ENCODE measurements around the gene TCN2. TPM values are rescaled to one million over a fixed set of nuclear protein-coding genes. Genes with fewer than 3 reads are reported as not detected.

TCN2 gene
- total and polyA plus RNA-seq, 7 donors = 8.4 to 45.7 (median 24.9) TPM

- 61 to 63% methylated on average over 5 of the region's 5 CpGs for WGBS, 2 donors
- Histone ChIP-seq H3K9me3 (no peaks in the 10 kb centered on the region), H3K4me3 (no peak overlapping the region), H3K27ac (peak overlapping the region in 1 of 4 donors; percentile 1), H3K27me3 (no peaks in the 10 kb centered on the region), H3K36me3 (peaks cover 0 to 9% (median 0%) of the 10 kb centered on the region in 4 donors), H3K4me1 (peaks cover 0 to 5% (median 0%) of the 10 kb centered on the region in 4 donors)
- intact Hi-C loops (cut with DNase I) = no loop called here
- TF ChIP-seq POLR2AphosphoS5 (IDR thresholded peaks at IDR 0.05) = no peak
- TF ChIP-seq POLR2A (IDR thresholded peaks at IDR 0.05) = no peak
- TF ChIP-seq EP300 (IDR thresholded peaks at IDR 0.05) = no peak
- no peak for TF ChIP-seq CTCF (IDR thresholded peaks at IDR 0.05)
- no peak for DNase-seq
Observed at GRCh38 chr22:30650508-30651116, 43.6 kb downstream of the TCN2 start.

GRCh38 chr22:30652852-30653251 lies 45.9 kb downstream of the TCN2 start:
- H3K36me3 ChIP-seq = peaks cover 0 to 4% (median 0%) of the 10 kb centered on the region in 4 donors

GRCh38 chr22:30654361-30654760 lies 47.4 kb downstream of the TCN2 start:
- no peak for DNase-seq
- H3K27ac ChIP-seq = no peak overlapping the region
- no peaks in the 10 kb centered on the region for H3K9me3 ChIP-seq
- peaks cover 0 to 4% (median 0%) of the 10 kb centered on the region in 4 donors for H3K36me3 ChIP-seq
- TF ChIP-seq CTCF (IDR thresholded peaks at IDR 0.05) = no peak
- TF ChIP-seq POLR2A (IDR thresholded peaks at IDR 0.05) = no peak
- no peak for TF ChIP-seq EP300 (IDR thresholded peaks at IDR 0.05)
- TF ChIP-seq POLR2AphosphoS5 (IDR thresholded peaks at IDR 0.05) = no peak
- H3K4me1 ChIP-seq = peaks cover 0 to 3% (median 0%) of the 10 kb centered on the region in 4 donors
- H3K27me3 ChIP-seq = no peaks in the 10 kb centered on the region
- H3K4me3 ChIP-seq = no peak overlapping the region
- WGBS, 2 donors = 96 to 98% methylated on average over 14 of the region's 14 CpGs
- intact Hi-C loops (cut with DNase I) = no loop called here

More at GRCh38 chr22:30652852-30653251, 45.9 kb downstream of the TCN2 start:
- H3K27me3 ChIP-seq = no peaks in the 10 kb centered on the region
- TF ChIP-seq POLR2A (IDR thresholded peaks at IDR 0.05) = no peak
- TF ChIP-seq EP300 (IDR thresholded peaks at IDR 0.05) = no peak
- TF ChIP-seq CTCF (IDR thresholded peaks at IDR 0.05) = no peak
- no peak for TF ChIP-seq POLR2AphosphoS5 (IDR thresholded peaks at IDR 0.05)
- no peak for DNase-seq
- H3K9me3 ChIP-seq = no peaks in the 10 kb centered on the region
- no peak overlapping the region for H3K4me3 ChIP-seq
- peaks cover 0 to 5% (median 0%) of the 10 kb centered on the region in 4 donors for H3K4me1 ChIP-seq
- intact Hi-C loops (cut with DNase I) = no loop called here
- H3K27ac ChIP-seq = no peak overlapping the region
- WGBS, 2 donors = 66 to 84% methylated on average over 2 of the region's 2 CpGs

- Histone ChIP-seq H3K27me3 (no peaks in the 10 kb centered on the region), H3K27ac (no peak overlapping the region), H3K36me3 (peaks cover 0 to 4% (median 0%) of the 10 kb centered on the region in 4 donors), H3K4me3 (no peak overlapping the region), H3K4me1 (no peaks in the 10 kb centered on the region), H3K9me3 (no peaks in the 10 kb centered on the region)
- no peak for DNase-seq
- WGBS, 2 donors = 83 to 86% methylated on average over 3 of the region's 3 CpGs
- TF ChIP-seq POLR2AphosphoS5 (IDR thresholded peaks at IDR 0.05) (no peak), CTCF (IDR thresholded peaks at IDR 0.05) (no peak), EP300 (IDR thresholded peaks at IDR 0.05) (no peak), POLR2A (IDR thresholded peaks at IDR 0.05) (no peak)
- intact Hi-C loops (cut with DNase I) = no loop called here
Observed at GRCh38 chr22:30655532-30655931, 48.6 kb downstream of the TCN2 start.

All from sigmoid colon (tissue), 7 donors.